Neural progenitor cell (in vitro differentiated cells): ENCODE data around the gene SYT6. TPM values are rescaled to one million over a fixed set of nuclear protein-coding genes. Genes with fewer than 3 reads are reported as not detected.
A peak's percentile ranks its signal among the peaks of the same experiment; 100 is the strongest.

Experiments
- DNase-seq: peaks from one replicate; pipeline ENCODE4 v3.0.0-alpha.2; 2016; ENCODE audit warnings: low spot score
- H2AFZ ChIP-seq: fragments of 200-600 bp; sonication (generic); replicated peaks from 2 replicates; pipeline ENCODE4 v1.6.1; 2016; ENCODE audit warnings: antibody characterized with exemption
- H3F3A ChIP-seq: fragments of 200-600 bp; sonication (generic); 2 replicates; pipeline ENCODE4 v1.6.1; 2016; ENCODE audit warnings: antibody characterized with exemption, low read depth
- H3K27ac ChIP-seq: fragments of 200-600 bp; sonication (generic); 2 replicates; pipeline ENCODE4 v1.5.1; 2016; ENCODE audit warnings: mild to moderate bottlenecking
- H3K27me3 ChIP-seq: fragments of 200-600 bp; sonication (generic); 2 replicates; pipeline ENCODE4 v1.6.1; 2016; ENCODE audit warnings: mild to moderate bottlenecking, moderate library complexity
- H3K36me3 ChIP-seq: fragments of 200-600 bp; sonication (generic); 2 replicates; pipeline ENCODE4 v1.5.1; 2016
- H3K4me1 ChIP-seq: fragments of 200-600 bp; sonication (generic); 2 replicates; pipeline ENCODE4 v1.6.1; 2016; ENCODE audit warnings: mixed run types
- H3K4me2 ChIP-seq: fragments of 200-600 bp; sonication (generic); 2 replicates; pipeline ENCODE4 v1.6.1; 2016
- H3K4me3 ChIP-seq: fragments of 200-600 bp; sonication (generic); 2 replicates; pipeline ENCODE4 v1.5.1; 2016
- H3K79me2 ChIP-seq: fragments of 200-600 bp; sonication (generic); 2 replicates; pipeline ENCODE4 v1.6.1; 2016; ENCODE audit warnings: low read depth
- H3K9ac ChIP-seq: fragments of 200-600 bp; sonication (generic); 2 replicates; pipeline ENCODE4 v1.6.1; 2016
- H3K9me3 ChIP-seq: fragments of 200-600 bp; sonication (generic); 2 replicates; pipeline ENCODE4 v1.5.1; 2016; ENCODE audit warnings: low read depth
- H4K20me1 ChIP-seq: fragments of 200-600 bp; sonication (generic); 2 replicates; pipeline ENCODE4 v1.6.1; 2016; ENCODE audit warnings: low read depth
- H3K27ac Mint-ChIP-seq: 3 replicates; pipeline ENCODE4 v1.8.0; 2021; ENCODE audit warnings: mixed read lengths
- H3K27me3 Mint-ChIP-seq: 2 replicates; pipeline ENCODE4 v1.8.0; 2022; ENCODE audit warnings: low read depth, mild to moderate bottlenecking, inconsistent platforms, moderate library complexity, mixed read lengths; ENCODE audit not compliant: insufficient read depth
- H3K36me3 Mint-ChIP-seq: 3 replicates; pipeline ENCODE4 v1.8.0; 2021; ENCODE audit warnings: mixed read lengths
- H3K4me1 Mint-ChIP-seq: 3 replicates; pipeline ENCODE4 v1.8.0; 2021; ENCODE audit warnings: mixed read lengths
- H3K4me3 Mint-ChIP-seq: 3 replicates; pipeline ENCODE4 v1.8.0; 2021; ENCODE audit warnings: mild to moderate bottlenecking, moderate library complexity, mixed read lengths
- H3K9me3 Mint-ChIP-seq: 3 replicates; pipeline ENCODE4 v1.8.0; 2020; ENCODE audit warnings: mixed read lengths
- CTCF ChIP-seq: fragments of 200-600 bp; sonication (generic); IDR thresholded peaks from 2 replicates; pipeline ENCODE4 v1.5.1; 2017; ENCODE audit warnings: antibody characterized with exemption, mild to moderate bottlenecking
- EZH2 ChIP-seq: fragments of 200-600 bp; sonication (generic); IDR thresholded peaks from 2 replicates; pipeline ENCODE4 v1.6.1; 2017; ENCODE audit warnings: antibody characterized with exemption, mild to moderate bottlenecking, moderate library complexity
- EZH2phosphoT487 ChIP-seq: fragments of 200-600 bp; sonication (generic); IDR thresholded peaks from 2 replicates; pipeline ENCODE4 v1.6.1; 2017; ENCODE audit warnings: antibody characterized with exemption
- total RNA-seq: library from RNA; depleted of rRNA; stranded (reverse); fragments of >200 nt; gene quantifications from 2 replicates; pipeline ENCODE4 v1.2.3, GENCODE V29; 2015; ENCODE audit warnings: low replicate concordance

Gene SYT6
- total RNA-seq, 1 donor from 2014 or later, result 8.1 TPM

GRCh38 chr1:114118351-114118990, 35.2 kb downstream of the SYT6 start:
- no peaks in the 10 kb centered on the region for H4K20me1 ChIP-seq
- Mint-ChIP-seq H3K4me1 (peaks cover 29% of the 10 kb centered on the region), H3K4me3 (no peak overlapping the region), H3K36me3 (peaks cover 5% of the 10 kb centered on the region), H3K27ac (no peak overlapping the region), H3K27me3 (peaks cover 3% of the 10 kb centered on the region), H3K9me3 (no peaks in the 10 kb centered on the region)
- H2AFZ ChIP-seq, result no peak overlapping the region
- H3K27me3 ChIP-seq, result no peaks in the 10 kb centered on the region
- no peaks in the 10 kb centered on the region for H3K9me3 ChIP-seq
- TF ChIP-seq EZH2 (no peak), EZH2phosphoT487 (no peak), CTCF (peak; percentile 16)
- DNase-seq, result peak; percentile 27
- H3F3A ChIP-seq, result peaks cover 11% of the 10 kb centered on the region
- no peak overlapping the region for H3K4me2 ChIP-seq
- H3K27ac ChIP-seq, result peak overlapping the region; percentile 37
- H3K4me1 ChIP-seq, result peaks cover 19% of the 10 kb centered on the region
- H3K9ac ChIP-seq, result no peak overlapping the region
- H3K36me3 ChIP-seq, result no peaks in the 10 kb centered on the region
- no peak overlapping the region for H3K4me3 ChIP-seq
- no peaks in the 10 kb centered on the region for H3K79me2 ChIP-seq

- Histone ChIP-seq H3K27ac (no peak overlapping the region), H3F3A (peaks cover 3% of the 10 kb centered on the region), H3K36me3 (no peaks in the 10 kb centered on the region), H3K9me3 (no peaks in the 10 kb centered on the region), H3K27me3 (no peaks in the 10 kb centered on the region), H3K4me2 (no peak overlapping the region), H2AFZ (no peak overlapping the region), H4K20me1 (no peaks in the 10 kb centered on the region), H3K79me2 (no peaks in the 10 kb centered on the region), H3K4me1 (peaks cover 11% of the 10 kb centered on the region), H3K9ac (no peak overlapping the region), H3K4me3 (no peak overlapping the region)
- Mint-ChIP-seq H3K27me3 (peaks cover 7% of the 10 kb centered on the region), H3K4me1 (peaks cover 26% of the 10 kb centered on the region), H3K4me3 (no peak overlapping the region), H3K36me3 (peaks cover 5% of the 10 kb centered on the region), H3K27ac (no peak overlapping the region), H3K9me3 (no peaks in the 10 kb centered on the region)
- TF ChIP-seq EZH2, result no peak
- TF ChIP-seq EZH2phosphoT487, result no peak
- no peak for TF ChIP-seq CTCF
- no peak for DNase-seq
These were observed 36.0 kb downstream of the SYT6 start for GRCh38 chr1:114117654-114118053.

- Histone ChIP-seq H3K9ac (no peak overlapping the region), H3K4me3 (no peak overlapping the region), H3K27me3 (no peaks in the 10 kb centered on the region), H3K4me1 (peaks cover 8% of the 10 kb centered on the region), H4K20me1 (no peaks in the 10 kb centered on the region), H2AFZ (no peak overlapping the region), H3F3A (peaks cover 3% of the 10 kb centered on the region), H3K9me3 (no peaks in the 10 kb centered on the region), H3K4me2 (no peak overlapping the region), H3K79me2 (no peaks in the 10 kb centered on the region), H3K27ac (no peak overlapping the region), H3K36me3 (no peaks in the 10 kb centered on the region)
- Mint-ChIP-seq H3K4me1 (peaks cover 28% of the 10 kb centered on the region), H3K4me3 (no peak overlapping the region), H3K36me3 (peaks cover 5% of the 10 kb centered on the region), H3K27me3 (peaks cover 7% of the 10 kb centered on the region), H3K9me3 (no peaks in the 10 kb centered on the region), H3K27ac (no peak overlapping the region)
- TF ChIP-seq EZH2 (no peak), EZH2phosphoT487 (no peak), CTCF (no peak)
- DNase-seq, result no peak
These were observed 37.6 kb downstream of the SYT6 start for GRCh38 chr1:114116086-114116485.
